TTC549 (cell line): Measurements from ENCODE around the gene VASH2.

Experiments used
- FAIRE-seq: peaks from 2 replicates; lab custom pipeline; 2012; peaks lifted over from hg19 to GRCh38; lab: Jason Lieb, UNC

The VASH2 gene

GRCh38 chr1:212930986-212931678, 19.2 kb upstream of the VASH2 start:
- FAIRE-seq = no peak

- FAIRE-seq = no peak
These were observed 16.4 kb upstream of the VASH2 start for GRCh38 chr1:212933815-212934471.

- no peak for FAIRE-seq
These were observed 14.9 kb upstream of the VASH2 start for GRCh38 chr1:212935387-212935981.

GRCh38 chr1:212937034-212937433, 13.3 kb upstream of the VASH2 start:
- no peak for FAIRE-seq

GRCh38 chr1:212938846-212939245, 11.5 kb upstream of the VASH2 start:
- no peak for FAIRE-seq

GRCh38 chr1:212941452-212941851, 8.9 kb upstream of the VASH2 start:
- FAIRE-seq = no peak

GRCh38 chr1:212942679-212943392, 7.5 kb upstream of the VASH2 start:
- no peak for FAIRE-seq

- FAIRE-seq = no peak
These were observed 7.0 kb upstream of the VASH2 start for GRCh38 chr1:212943393-212943710.

- no peak for FAIRE-seq
These were observed 6.0 kb upstream of the VASH2 start for GRCh38 chr1:212944229-212944901.

- FAIRE-seq = no peak
These were observed 5.3 kb upstream of the VASH2 start for GRCh38 chr1:212945056-212945455.

- FAIRE-seq = no peak
These were observed 4.7 kb upstream of the VASH2 start for GRCh38 chr1:212945463-212946160.

GRCh38 chr1:212946872-212947271, 3.5 kb upstream of the VASH2 start:
- no peak for FAIRE-seq

- no peak for FAIRE-seq
These were observed 570 bp upstream of the VASH2 start for GRCh38 chr1:212949771-212950170.

GRCh38 chr1:212951126-212951946, 995 bp downstream of the VASH2 start:
- FAIRE-seq = no peak

- no peak for FAIRE-seq
These were observed 1.8 kb downstream of the VASH2 start for GRCh38 chr1:212951947-212952640.

- no peak for FAIRE-seq
These were observed 2.3 kb downstream of the VASH2 start for GRCh38 chr1:212952641-212952976.

GRCh38 chr1:212953321-212953720, 3.0 kb downstream of the VASH2 start:
- FAIRE-seq = no peak

GRCh38 chr1:212954514-212954913, 4.2 kb downstream of the VASH2 start:
- no peak for FAIRE-seq

GRCh38 chr1:212955098-212955497, 4.8 kb downstream of the VASH2 start:
- FAIRE-seq = no peak

- FAIRE-seq = no peak
These were observed 5.8 kb downstream of the VASH2 start for GRCh38 chr1:212955961-212956620.
